ENCODE measurements around the gene TEX22.

TEX22 gene, protein sequence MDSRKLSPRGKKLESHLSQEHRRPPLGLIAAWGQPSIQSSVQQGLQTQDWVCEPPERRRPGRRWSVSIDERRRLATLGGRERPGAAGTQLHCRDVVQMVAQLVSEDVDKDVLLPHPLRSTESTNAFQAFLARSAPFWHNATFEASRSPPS

DNA sequence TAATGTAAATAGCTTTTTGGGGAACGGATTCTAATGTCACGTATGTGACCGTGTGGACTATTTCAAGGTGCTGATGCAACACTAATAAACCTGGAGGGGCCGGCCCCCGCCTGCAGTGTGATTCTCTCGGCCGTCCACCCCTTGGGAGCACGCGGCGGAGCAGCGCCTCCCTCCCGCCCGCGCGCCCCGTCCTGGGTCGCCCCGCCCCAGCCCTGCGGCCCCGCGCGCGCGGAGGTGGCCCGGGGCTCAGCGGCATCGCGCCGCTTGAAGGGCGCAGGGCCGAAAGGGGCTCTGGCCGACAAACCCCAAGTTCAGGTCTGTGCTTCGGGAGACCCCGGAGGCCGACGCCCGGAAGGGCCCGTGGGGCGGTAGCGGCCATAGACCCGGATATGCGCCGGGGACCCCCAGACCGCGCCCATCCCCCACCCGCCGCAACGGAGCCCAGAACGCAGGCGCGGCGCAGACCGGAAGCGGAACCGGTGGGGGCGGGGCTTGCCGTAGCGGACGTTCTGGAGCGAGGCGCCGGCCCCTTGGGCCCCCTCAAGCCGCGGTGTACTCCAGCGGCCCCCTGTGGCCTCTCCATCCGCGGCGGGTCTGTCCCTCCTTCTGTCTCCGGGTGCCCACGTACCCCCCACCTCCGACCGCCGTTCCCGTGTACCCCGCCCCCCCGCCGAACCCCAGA, at the start of gene TEX22:
Gene TEX22 (plus strand): TSS at position 495 of the 682 bp plus-strand sequence. CDS start 803 bp downstream, outside the sequence.
- peak; percentile 95 for DNase-seq (ENCODE audit: low read depth)
- peak within 1 kb of the TSS; percentile 64 for H3K4me3 ChIP-seq (ENCODE audit: low read depth, low read length)
- TF ChIP-seq, protein P1, sequence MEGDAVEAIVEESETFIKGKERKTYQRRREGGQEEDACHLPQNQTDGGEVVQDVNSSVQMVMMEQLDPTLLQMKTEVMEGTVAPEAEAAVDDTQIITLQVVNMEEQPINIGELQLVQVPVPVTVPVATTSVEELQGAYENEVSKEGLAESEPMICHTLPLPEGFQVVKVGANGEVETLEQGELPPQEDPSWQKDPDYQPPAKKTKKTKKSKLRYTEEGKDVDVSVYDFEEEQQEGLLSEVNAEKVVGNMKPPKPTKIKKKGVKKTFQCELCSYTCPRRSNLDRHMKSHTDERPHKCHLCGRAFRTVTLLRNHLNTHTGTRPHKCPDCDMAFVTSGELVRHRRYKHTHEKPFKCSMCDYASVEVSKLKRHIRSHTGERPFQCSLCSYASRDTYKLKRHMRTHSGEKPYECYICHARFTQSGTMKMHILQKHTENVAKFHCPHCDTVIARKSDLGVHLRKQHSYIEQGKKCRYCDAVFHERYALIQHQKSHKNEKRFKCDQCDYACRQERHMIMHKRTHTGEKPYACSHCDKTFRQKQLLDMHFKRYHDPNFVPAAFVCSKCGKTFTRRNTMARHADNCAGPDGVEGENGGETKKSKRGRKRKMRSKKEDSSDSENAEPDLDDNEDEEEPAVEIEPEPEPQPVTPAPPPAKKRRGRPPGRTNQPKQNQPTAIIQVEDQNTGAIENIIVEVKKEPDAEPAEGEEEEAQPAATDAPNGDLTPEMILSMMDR (IDR thresholded peaks at IDR 0.05; ENCODE audit: insufficient read depth, low read depth, low read length, missing control alignments) = peak; percentile 27

DNA sequence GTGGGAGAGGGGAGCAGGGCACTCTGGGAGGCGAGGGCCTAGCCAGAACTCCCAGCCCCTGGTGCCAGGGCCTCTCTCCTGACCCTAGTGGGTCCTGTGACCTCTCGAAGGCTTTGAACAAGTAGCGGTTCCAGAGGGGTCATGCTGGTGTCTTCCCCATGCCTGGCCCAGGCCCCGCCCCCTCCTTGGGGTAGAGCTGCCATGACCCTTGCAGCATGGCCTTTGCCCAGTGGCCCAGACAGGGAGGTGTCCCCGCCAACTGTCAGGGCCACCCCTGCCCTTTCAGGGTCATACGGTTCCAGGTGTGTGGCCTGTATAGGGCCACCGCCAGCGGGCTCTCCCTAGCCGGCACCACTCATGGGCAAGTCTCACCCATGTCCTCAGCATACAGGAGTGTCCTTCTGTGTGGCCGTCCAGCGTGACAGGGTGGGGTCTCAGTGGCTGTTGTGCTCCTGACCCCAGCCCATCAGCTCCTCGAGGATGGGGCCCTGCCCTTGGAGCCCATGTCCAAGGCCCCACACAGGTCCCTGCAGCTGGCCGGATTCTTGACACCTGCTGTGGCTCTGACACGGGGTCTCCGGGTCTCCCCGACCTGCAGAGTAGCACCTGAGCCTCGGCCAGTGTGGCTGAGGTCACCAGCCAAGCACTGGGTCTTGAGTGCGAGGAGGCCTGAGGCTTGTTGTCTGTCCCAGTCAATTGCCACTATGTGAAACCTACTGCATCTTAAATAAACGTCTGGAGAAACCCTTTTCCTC, 49.2 kb upstream of the TEX22 start:
- DNase-seq (ENCODE audit: low read depth) = no peak
- TF ChIP-seq, protein P1 (IDR thresholded peaks at IDR 0.05; ENCODE audit: insufficient read depth, low read depth, low read length, missing control alignments) = no peak
- no peak overlapping the region for H3K4me3 ChIP-seq (ENCODE audit: low read depth, low read length)

DNA sequence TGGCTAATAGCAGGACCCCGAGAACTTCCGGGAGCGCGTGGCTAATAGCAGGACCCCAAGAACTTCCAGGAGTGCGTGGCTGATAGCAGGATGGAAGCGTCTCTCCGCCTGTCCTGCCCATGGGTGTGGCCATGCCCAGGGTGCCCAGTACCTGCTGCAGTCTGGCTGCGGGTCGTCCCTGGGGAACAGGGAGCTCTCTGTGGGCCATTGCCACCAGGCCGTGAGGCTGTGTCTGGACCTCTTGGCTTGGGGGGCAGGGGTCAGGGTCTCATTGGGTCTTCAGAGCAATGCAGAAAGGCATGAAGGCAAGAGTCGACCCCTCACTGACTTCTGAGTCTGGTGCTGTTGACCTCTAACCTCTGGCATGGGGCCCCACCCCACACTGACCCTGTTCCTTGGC, 48.3 kb upstream of the TEX22 start:
- no peak overlapping the region for H3K4me3 ChIP-seq (ENCODE audit: low read depth, low read length)
- no peak for DNase-seq (ENCODE audit: low read depth)

DNA sequence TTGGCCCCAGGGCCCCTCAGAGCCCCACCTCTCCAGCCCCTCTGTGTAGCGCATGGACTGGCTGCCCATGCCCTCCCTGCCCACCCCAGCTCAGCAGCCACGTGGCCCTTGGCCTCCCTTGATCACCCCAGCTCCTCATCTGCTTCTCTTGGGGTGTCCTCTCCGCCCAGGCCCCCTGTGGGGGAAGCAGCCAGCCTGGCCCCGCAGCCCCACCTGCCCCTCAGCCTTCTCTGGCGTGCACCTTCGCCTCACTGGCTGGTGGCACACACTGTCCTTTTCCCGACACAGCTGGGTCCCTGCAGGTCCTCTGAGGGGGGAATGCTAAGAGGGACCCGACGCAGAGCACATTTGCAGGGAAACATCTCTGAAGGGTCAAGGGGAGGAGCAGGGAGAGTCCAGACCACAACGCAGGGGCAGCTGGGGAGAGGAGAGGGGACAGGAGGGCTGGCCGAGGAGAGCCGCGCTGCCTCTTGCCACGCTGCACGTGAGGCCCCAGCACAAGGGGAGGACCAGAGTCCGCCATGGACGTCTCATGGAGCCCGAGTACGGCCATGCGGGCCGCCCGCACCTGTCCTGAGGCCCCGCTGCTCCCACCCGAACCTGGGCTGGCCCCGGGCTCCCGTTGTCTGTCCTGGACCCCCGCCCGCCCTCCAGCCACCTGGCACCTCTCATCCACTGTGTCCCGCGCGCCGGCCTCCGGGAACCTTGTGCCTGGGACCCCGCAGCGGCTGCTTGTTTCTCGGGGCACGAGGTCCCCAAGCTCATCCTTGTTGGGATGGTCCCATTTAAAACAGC, 47.7 kb upstream of the TEX22 start:
- no peak overlapping the region for H3K4me3 ChIP-seq (ENCODE audit: low read depth, low read length)
- TF ChIP-seq, protein P1 (IDR thresholded peaks at IDR 0.05; ENCODE audit: insufficient read depth, low read depth, low read length, missing control alignments) = no peak
- DNase-seq (ENCODE audit: low read depth) = no peak

More for the DNA sequence above, 48.3 kb upstream of the TEX22 start:
- TF ChIP-seq, protein P1 (IDR thresholded peaks at IDR 0.05; ENCODE audit: insufficient read depth, low read depth, low read length, missing control alignments) = no peak

DNA sequence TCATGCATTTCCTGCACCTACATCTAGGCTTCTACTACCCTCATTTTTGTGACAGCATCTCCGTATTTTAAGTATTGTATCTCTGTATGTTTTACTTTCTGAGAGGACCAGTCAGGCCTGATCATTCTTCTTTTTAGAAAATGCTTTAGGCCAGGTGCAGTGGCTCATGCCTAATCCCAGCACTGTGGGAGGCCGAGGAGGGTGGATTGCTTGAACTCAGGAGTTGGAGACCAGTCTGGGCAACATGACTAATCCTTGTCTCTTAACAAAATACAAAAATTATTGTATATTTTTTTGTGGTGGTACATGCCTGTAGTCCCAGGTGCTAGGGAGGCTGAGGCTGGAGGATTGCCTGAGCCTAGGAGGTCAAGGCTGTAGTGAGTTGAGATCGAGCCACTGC, 46.9 kb upstream of the TEX22 start:
- TF ChIP-seq, protein P1 (IDR thresholded peaks at IDR 0.05; ENCODE audit: insufficient read depth, low read depth, low read length, missing control alignments) = no peak
- DNase-seq (ENCODE audit: low read depth) = no peak
- H3K4me3 ChIP-seq (ENCODE audit: low read depth, low read length) = no peak overlapping the region

All from GM12865 (cell line).